Activated T-cell treated with anti-CD3 and anti-CD28 coated beads for 24 hours (primary cell): ENCODE data around the gene CNOT4.
"Not testable (repeated sequence)": the region's sequence is repeated elsewhere in the genome, so short reads cannot be mapped to it uniquely, and the experiment has no call there.

Experiments used
- DNase-seq: peaks from one replicate; pipeline ENCODE4 v3.0.0-alpha.2; 2020; ENCODE audit warnings: low read depth

CNOT4 gene

GRCh38 chr7:135454060-135454459, 55.8 kb downstream of the CNOT4 start:
- no peak for DNase-seq

GRCh38 chr7:135449436-135449835, 60.5 kb downstream of the CNOT4 start:
- no peak for DNase-seq

- no peak for DNase-seq
These were observed 61.1 kb downstream of the CNOT4 start for GRCh38 chr7:135448753-135449152.

- DNase-seq = no peak
These were observed 62.2 kb downstream of the CNOT4 start for GRCh38 chr7:135447748-135448147.

GRCh38 chr7:135445690-135446089, 64.2 kb downstream of the CNOT4 start:
- no peak for DNase-seq

- DNase-seq = not testable (repeated sequence)
These were observed 64.6 kb downstream of the CNOT4 start for GRCh38 chr7:135445266-135445665.

GRCh38 chr7:135441791-135442190, 68.1 kb downstream of the CNOT4 start:
- DNase-seq = no peak

GRCh38 chr7:135434047-135434446, 75.9 kb downstream of the CNOT4 start:
- no peak for DNase-seq

GRCh38 chr7:135430626-135431025, 79.3 kb downstream of the CNOT4 start:
- no peak for DNase-seq

- no peak for DNase-seq
These were observed 81.0 kb downstream of the CNOT4 start for GRCh38 chr7:135428879-135429278.

- DNase-seq = no peak
These were observed 81.9 kb downstream of the CNOT4 start for GRCh38 chr7:135428011-135428410.

GRCh38 chr7:135427166-135427565, 82.7 kb downstream of the CNOT4 start:
- no peak for DNase-seq

GRCh38 chr7:135425036-135425435, 84.9 kb downstream of the CNOT4 start:
- DNase-seq = no peak

- no peak for DNase-seq
These were observed 89.1 kb downstream of the CNOT4 start for GRCh38 chr7:135420786-135421185.

- no peak for DNase-seq
These were observed 93.5 kb downstream of the CNOT4 start for GRCh38 chr7:135416431-135416830.

GRCh38 chr7:135414850-135415439, 95.0 kb downstream of the CNOT4 start:
- DNase-seq = no peak

- DNase-seq = no peak
These were observed 95.7 kb downstream of the CNOT4 start for GRCh38 chr7:135414208-135414607.

- DNase-seq = no peak
These were observed 98.8 kb downstream of the CNOT4 start for GRCh38 chr7:135411098-135411497.

GRCh38 chr7:135410543-135410942, 99.4 kb downstream of the CNOT4 start:
- DNase-seq = no peak

GRCh38 chr7:135409845-135410542, 99.9 kb downstream of the CNOT4 start:
- DNase-seq = no peak

GRCh38 chr7:135407884-135408283, 102.0 kb downstream of the CNOT4 start:
- DNase-seq = no peak

- no peak for DNase-seq
These were observed 103.0 kb downstream of the CNOT4 start for GRCh38 chr7:135406918-135407317.

- no peak for DNase-seq
These were observed 103.9 kb downstream of the CNOT4 start for GRCh38 chr7:135405969-135406368.

GRCh38 chr7:135403302-135403701, 106.6 kb downstream of the CNOT4 start:
- no peak for DNase-seq
